SU-DHL-6 (cell line): ENCODE data around the gene NAPB.

Experiments used
- H2AFZ ChIP-seq: fragments of 200-600 bp; sonication (generic); 2 replicates; pipeline ENCODE4 v1.6.1; 2014; ENCODE audit warnings: low read depth, mild to moderate bottlenecking, moderate library complexity, mixed read lengths, antibody characterized with exemption, low read length; ENCODE audit not compliant: severe bottlenecking
- H3F3A ChIP-seq: fragments of 200-600 bp; shearing (Covaris generic); 2 replicates; pipeline ENCODE4 v1.6.0; 2016; ENCODE audit warnings: antibody characterized with exemption, mild to moderate bottlenecking; ENCODE audit not compliant: insufficient read depth
- H3K27ac ChIP-seq: fragments of 200-600 bp; sonication (generic); 2 replicates; pipeline ENCODE4 v1.5.1; 2016; ENCODE audit warnings: low read depth, mild to moderate bottlenecking, low read length, moderate library complexity, mixed read lengths
- H3K27me3 ChIP-seq: fragments of 200-600 bp; sonication (generic), shearing (Covaris generic); 2 replicates; pipeline ENCODE4 v1.6.0; 2014; ENCODE audit warnings: mild to moderate bottlenecking, low read length
- H3K36me3 ChIP-seq: fragments of 200-600 bp; sonication (generic); 2 replicates; pipeline ENCODE4 v1.6.1; 2014; ENCODE audit warnings: mild to moderate bottlenecking, low read length, mixed read lengths
- H3K4me2 ChIP-seq: fragments of 300-600, 200-600 bp; shearing (Covaris generic), sonication (generic); 2 replicates; pipeline ENCODE4 v1.6.0; 2014; ENCODE audit warnings: low read length, low read depth, mild to moderate bottlenecking; ENCODE audit not compliant: poor library complexity, severe bottlenecking
- H3K4me3 ChIP-seq: fragments of 200-600 bp; sonication (generic); 2 replicates; pipeline ENCODE4 v1.5.1; 2014; ENCODE audit warnings: antibody characterized with exemption, low read length, mild to moderate bottlenecking, mixed read lengths; ENCODE audit not compliant: insufficient read depth, poor library complexity, severe bottlenecking
- H3K79me2 ChIP-seq: fragments of 200-600 bp; sonication (generic); 2 replicates; pipeline ENCODE4 v1.6.1; 2014; ENCODE audit warnings: mild to moderate bottlenecking, low read length, moderate library complexity; ENCODE audit not compliant: insufficient read depth
- H3K9ac ChIP-seq: fragments of 200-600 bp; sonication (generic); 2 replicates; pipeline ENCODE4 v1.7.0; 2014; ENCODE audit warnings: mild to moderate bottlenecking, low read length
- H3K9me2 ChIP-seq: fragments of 200-600 bp; sonication (generic); replicated peaks from 2 replicates; pipeline ENCODE4 v1.6.1; 2014; ENCODE audit warnings: low read length; ENCODE audit not compliant: insufficient read depth
- H3K9me3 ChIP-seq: fragments of 200-600 bp; sonication (generic); 2 replicates; pipeline ENCODE4 v1.6.1; 2014; ENCODE audit warnings: low read length, mixed read lengths; ENCODE audit not compliant: insufficient read depth
- H4K20me1 ChIP-seq: fragments of 200-600 bp; sonication (generic); 2 replicates; pipeline ENCODE4 v1.6.1; 2014; ENCODE audit warnings: low read depth, mild to moderate bottlenecking, antibody characterized with exemption, low read length, moderate library complexity, mixed read lengths
- EZH2phosphoT487 ChIP-seq: fragments of 200-600 bp; sonication (generic), shearing (Covaris generic); conservative IDR thresholded peaks from 2 replicates; pipeline ENCODE4 v1.6.1; 2018; ENCODE audit warnings: mild to moderate bottlenecking, antibody characterized with exemption, low read length, moderate library complexity, mixed read lengths
- TF ChIP-seq, protein P1 (sequence below): fragments of 200-600 bp; sonication (generic); IDR thresholded peaks from one replicate; pipeline ENCODE4 v1.5.1; 2017; ENCODE audit warnings: antibody characterized with exemption, mild to moderate bottlenecking, low read length, moderate library complexity; ENCODE audit not compliant: insufficient read depth, poor library complexity, severe bottlenecking

The NAPB gene

DNA sequence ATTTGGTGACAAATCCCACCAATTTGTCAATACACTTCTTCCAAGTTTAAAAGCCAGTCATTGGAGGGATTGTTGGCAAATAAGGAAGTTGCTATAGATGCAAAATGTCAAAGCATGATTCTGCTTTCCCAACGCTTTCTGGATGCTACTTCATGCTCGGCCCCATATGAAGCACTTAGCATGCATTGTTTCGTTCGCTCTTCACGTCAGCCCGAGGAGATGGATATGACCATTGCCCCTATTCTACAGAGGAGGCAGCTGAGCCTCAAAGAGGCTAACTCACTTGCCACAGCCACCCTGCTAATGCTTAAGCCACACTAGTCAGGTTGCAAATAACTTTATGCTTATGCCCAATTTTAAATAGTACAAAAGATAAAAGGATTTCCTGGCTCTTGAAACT, 73.5 kb downstream of the NAPB start:
- TF ChIP-seq, protein P1, sequence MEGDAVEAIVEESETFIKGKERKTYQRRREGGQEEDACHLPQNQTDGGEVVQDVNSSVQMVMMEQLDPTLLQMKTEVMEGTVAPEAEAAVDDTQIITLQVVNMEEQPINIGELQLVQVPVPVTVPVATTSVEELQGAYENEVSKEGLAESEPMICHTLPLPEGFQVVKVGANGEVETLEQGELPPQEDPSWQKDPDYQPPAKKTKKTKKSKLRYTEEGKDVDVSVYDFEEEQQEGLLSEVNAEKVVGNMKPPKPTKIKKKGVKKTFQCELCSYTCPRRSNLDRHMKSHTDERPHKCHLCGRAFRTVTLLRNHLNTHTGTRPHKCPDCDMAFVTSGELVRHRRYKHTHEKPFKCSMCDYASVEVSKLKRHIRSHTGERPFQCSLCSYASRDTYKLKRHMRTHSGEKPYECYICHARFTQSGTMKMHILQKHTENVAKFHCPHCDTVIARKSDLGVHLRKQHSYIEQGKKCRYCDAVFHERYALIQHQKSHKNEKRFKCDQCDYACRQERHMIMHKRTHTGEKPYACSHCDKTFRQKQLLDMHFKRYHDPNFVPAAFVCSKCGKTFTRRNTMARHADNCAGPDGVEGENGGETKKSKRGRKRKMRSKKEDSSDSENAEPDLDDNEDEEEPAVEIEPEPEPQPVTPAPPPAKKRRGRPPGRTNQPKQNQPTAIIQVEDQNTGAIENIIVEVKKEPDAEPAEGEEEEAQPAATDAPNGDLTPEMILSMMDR, result no peak
- no peak for TF ChIP-seq EZH2phosphoT487
- no peaks in the 10 kb centered on the region for H3K9me3 ChIP-seq
- no peaks in the 10 kb centered on the region for H3K27me3 ChIP-seq

DNA sequence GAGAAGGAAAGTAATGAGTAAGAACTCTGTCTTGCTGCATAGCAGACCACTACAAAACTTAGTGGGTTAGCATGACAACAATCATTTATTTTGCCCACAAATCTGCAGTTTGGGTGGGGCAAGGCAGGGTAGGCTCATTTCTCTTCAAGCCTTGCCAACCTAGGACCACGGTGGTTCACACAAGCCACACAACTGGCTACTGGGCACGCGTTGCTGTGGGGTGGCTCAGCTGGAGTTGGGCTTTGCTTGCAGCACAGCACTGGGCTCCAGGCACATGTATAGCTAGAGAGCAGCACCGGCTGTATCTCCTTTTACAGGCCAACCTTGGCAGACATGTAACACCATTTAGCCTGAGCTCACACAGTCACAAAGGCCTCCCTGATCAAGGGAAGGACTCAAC, 75.3 kb downstream of the NAPB start:
- H3K79me2 ChIP-seq, result peaks cover 3% of the 10 kb centered on the region
- no peak overlapping the region for H3K4me3 ChIP-seq
- H2AFZ ChIP-seq, result no peak overlapping the region
- H3K4me2 ChIP-seq, result no peak overlapping the region
- no peaks in the 10 kb centered on the region for H3K9me3 ChIP-seq
- H3K27ac ChIP-seq, result no peak overlapping the region
- H3F3A ChIP-seq, result 0 out of 2 replicates have a peak, but pooled peaks cover 3% of the 10 kb centered on the region
- H3K9ac ChIP-seq, result no peak overlapping the region
- H3K36me3 ChIP-seq, result no peaks in the 10 kb centered on the region
- no peaks in the 10 kb centered on the region for H4K20me1 ChIP-seq
- H3K27me3 ChIP-seq, result no peaks in the 10 kb centered on the region
- TF ChIP-seq, protein P1, result no peak
- TF ChIP-seq EZH2phosphoT487, result no peak
- no peaks in the 10 kb centered on the region for H3K9me2 ChIP-seq

More for the DNA sequence above, 73.5 kb downstream of the NAPB start:
- Histone ChIP-seq H3K9me2 (no peaks in the 10 kb centered on the region), H3K27ac (no peak overlapping the region), H3K36me3 (no peaks in the 10 kb centered on the region), H3K4me3 (no peak overlapping the region), H4K20me1 (peaks cover 13% of the 10 kb centered on the region; the same call in 1 of the 2 replicates), H2AFZ (no peak overlapping the region), H3K79me2 (peaks cover 21% of the 10 kb centered on the region), H3F3A (0 out of 2 replicates have a peak, but pooled peaks cover 3% of the 10 kb centered on the region), H3K4me2 (no peak overlapping the region), H3K9ac (no peak overlapping the region)

DNA sequence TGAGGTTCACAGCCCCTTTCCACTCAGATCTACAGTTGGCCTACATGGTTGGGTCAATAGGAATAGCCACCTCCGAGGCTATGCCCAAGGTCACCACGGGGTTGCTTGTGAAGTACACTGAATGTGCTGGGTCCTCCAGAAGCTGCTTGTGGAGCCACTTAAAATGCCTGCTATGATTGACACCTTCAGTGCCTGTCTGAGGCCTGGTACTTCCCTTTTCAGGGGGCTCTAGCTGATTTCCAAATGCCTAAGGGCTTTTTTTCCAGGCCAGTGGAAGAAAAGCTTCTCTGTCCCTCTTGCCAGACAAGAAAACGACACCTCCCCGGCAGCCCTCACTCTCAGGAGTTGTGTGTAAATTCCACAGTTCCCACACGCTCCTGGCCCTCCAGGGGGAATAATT, 77.0 kb downstream of the NAPB start:
- no peak for TF ChIP-seq EZH2phosphoT487
- TF ChIP-seq, protein P1, result no peak
- no peak overlapping the region for H3K27ac ChIP-seq
- no peak overlapping the region for H3K9ac ChIP-seq
- no peak overlapping the region for H2AFZ ChIP-seq
- H3K9me3 ChIP-seq, result no peaks in the 10 kb centered on the region
- H3K27me3 ChIP-seq, result no peaks in the 10 kb centered on the region
- no peaks in the 10 kb centered on the region for H4K20me1 ChIP-seq
- H3K4me3 ChIP-seq, result no peak overlapping the region
- no peak overlapping the region for H3K4me2 ChIP-seq
- H3K9me2 ChIP-seq, result no peaks in the 10 kb centered on the region
- H3K36me3 ChIP-seq, result no peaks in the 10 kb centered on the region
- H3F3A ChIP-seq, result no peaks in the 10 kb centered on the region
- no peaks in the 10 kb centered on the region for H3K79me2 ChIP-seq

DNA sequence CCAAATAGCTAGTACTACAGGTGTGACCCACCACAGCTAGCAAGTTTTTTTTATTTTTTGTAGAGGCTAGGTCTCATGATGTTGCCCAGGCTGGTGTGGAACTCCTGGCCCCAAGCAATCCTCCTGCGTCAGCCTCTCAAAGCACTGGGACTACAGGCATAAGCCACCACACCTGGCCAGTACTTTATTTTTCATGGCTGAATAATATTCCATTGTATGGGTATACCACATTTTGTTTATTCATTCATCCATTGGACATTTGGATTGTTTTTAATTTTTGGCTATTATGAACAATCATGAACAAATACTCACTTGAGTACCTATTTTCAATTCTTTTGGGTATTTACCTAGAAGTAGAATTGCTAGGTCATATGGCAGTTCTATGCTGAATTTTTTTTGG, 77.7 kb downstream of the NAPB start:
- H3K9me2 ChIP-seq, result no peaks in the 10 kb centered on the region
- no peak overlapping the region for H3K9ac ChIP-seq
- no peak overlapping the region for H3K27ac ChIP-seq
- H4K20me1 ChIP-seq, result no peaks in the 10 kb centered on the region
- H3K79me2 ChIP-seq, result no peaks in the 10 kb centered on the region
- H3K36me3 ChIP-seq, result no peaks in the 10 kb centered on the region
- H3K4me2 ChIP-seq, result no peak overlapping the region
- H3K27me3 ChIP-seq, result no peaks in the 10 kb centered on the region
- H3K4me3 ChIP-seq, result no peak overlapping the region
- no peak overlapping the region for H2AFZ ChIP-seq
- TF ChIP-seq, protein P1, result no peak
- no peak for TF ChIP-seq EZH2phosphoT487
- no peaks in the 10 kb centered on the region for H3F3A ChIP-seq
- no peaks in the 10 kb centered on the region for H3K9me3 ChIP-seq
